Peyer's patch (tissue), 4 donors: ENCODE results near the gene TPD52L2.

Experiments used
- POLR2A ChIP-seq, 2 donors: fragments of 450-650 bp; IDR thresholded peaks; one replicate each; pipeline ENCODE4 v1.5.1; 2017; ENCODE audit warnings: antibody characterized with exemption in 2 of 2, mild to moderate bottlenecking in 2 of 2, moderate library complexity in 2 of 2
- TF ChIP-seq, protein P1 (sequence below), 6 experiments: fragments of 450-650 bp in 4 of 6; fragments of 200-600 bp in 2 of 6; sonication (generic) in 1 of 6; IDR thresholded peaks; one replicate each; pipeline ENCODE4 v1.5.1; 2017 to 2019; ENCODE audit warnings: antibody characterized with exemption in 6 of 6, mild to moderate bottlenecking in 3 of 6, moderate library complexity in 1 of 6

DNA sequence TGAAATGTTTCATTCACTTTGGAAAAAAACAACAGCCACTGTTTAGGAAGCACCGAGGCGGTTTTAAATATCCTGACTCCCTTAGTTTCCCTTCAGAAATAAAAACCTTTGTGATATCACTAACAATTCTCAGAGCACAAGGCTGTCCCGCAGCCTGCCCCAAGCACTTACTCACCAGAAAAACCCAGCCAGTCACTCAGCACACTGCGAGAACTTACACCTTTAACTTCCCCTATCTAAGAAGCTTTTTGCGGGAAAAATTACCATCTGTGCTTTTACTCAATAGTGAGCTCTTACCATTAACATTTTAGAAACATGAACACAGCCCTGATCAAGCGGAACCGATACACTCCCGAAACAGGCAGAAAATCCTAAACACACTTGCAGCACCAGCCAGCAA lies 43.3 kb upstream of the TPD52L2 start:
- TF ChIP-seq, protein P1, sequence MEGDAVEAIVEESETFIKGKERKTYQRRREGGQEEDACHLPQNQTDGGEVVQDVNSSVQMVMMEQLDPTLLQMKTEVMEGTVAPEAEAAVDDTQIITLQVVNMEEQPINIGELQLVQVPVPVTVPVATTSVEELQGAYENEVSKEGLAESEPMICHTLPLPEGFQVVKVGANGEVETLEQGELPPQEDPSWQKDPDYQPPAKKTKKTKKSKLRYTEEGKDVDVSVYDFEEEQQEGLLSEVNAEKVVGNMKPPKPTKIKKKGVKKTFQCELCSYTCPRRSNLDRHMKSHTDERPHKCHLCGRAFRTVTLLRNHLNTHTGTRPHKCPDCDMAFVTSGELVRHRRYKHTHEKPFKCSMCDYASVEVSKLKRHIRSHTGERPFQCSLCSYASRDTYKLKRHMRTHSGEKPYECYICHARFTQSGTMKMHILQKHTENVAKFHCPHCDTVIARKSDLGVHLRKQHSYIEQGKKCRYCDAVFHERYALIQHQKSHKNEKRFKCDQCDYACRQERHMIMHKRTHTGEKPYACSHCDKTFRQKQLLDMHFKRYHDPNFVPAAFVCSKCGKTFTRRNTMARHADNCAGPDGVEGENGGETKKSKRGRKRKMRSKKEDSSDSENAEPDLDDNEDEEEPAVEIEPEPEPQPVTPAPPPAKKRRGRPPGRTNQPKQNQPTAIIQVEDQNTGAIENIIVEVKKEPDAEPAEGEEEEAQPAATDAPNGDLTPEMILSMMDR (IDR thresholded peaks at IDR 0.05), result no peak
- no peak for TF ChIP-seq POLR2A (IDR thresholded peaks at IDR 0.05)
